GM21390 (cell line): ENCODE measurements around the gene C19orf67.

Experiments used
- ATAC-seq: cut with Tn5 transposase; IDR thresholded peaks from one replicate; pipeline ENCODE4 v1.9.1; 2021; ENCODE audit not compliant: unreplicated experiment

Gene C19orf67

GRCh38 chr19:14110650-14111049 is 25.1 kb upstream of the C19orf67 start:
- ATAC-seq, result no peak

DNA sequence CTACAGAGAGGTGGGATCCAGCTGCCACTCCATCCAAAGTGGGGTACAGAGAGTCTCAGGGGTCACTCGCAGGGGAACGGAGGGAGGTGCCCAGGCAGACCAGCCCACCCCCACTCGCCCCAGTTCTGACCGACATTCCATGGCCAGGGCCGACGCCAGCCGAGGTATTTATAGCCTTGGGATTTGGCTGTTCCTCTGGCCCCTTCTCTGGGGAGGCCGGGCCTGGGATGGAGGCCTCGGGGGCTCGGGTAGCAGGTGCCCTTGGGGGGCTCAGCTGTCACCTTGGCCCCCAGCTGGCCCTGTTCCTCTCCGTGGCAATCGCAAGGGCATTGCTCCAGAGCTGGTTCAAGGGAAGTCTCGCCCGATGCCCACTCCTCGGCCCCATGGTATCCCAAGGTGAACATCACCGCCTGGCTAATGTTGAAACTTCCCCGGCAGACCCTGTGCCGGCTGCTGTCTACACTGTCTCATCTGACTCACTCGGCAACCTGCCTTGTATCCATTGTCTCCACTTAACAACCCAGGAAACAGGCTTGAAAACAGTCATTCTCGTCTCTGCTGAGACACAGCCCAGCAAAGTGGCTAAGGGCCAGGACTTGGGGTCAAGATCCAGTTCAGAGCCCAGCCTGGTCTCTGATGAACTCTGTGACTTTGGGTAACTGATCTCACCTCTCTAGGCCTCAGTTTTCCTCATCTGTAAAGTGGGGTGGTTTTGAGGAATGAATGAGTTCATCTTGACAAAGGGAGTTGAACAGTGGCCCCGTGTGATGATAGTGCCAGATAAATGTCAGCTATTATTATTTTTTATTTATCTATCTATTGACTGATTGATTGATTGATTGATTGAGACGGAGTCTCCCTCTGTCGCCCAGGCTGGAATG is 22.2 kb upstream of the C19orf67 start:
- no peak for ATAC-seq

DNA sequence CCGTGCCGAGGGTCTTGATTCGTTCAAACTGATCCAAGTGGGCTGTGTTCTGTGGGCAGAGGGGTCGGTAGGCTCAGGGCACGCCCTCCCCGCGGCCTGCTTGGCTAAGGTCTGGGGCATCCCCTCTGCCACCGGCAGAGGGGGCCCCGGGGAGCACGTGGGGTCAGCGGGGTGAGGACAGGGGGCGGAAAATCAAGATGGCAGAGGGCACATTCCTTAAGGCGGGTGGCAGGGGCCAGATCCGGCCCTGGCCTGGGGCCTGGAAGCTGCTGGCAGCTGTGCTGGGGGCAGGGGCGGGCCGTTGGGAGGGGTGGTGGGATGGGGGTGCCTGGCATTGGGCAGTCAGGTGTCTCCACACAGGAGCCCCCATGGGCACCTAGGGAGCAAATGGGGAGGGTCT is 21.3 kb upstream of the C19orf67 start:
- no peak for ATAC-seq

- no peak for ATAC-seq
Observed at GRCh38 chr19:14105680-14106079, 20.1 kb upstream of the C19orf67 start.

DNA sequence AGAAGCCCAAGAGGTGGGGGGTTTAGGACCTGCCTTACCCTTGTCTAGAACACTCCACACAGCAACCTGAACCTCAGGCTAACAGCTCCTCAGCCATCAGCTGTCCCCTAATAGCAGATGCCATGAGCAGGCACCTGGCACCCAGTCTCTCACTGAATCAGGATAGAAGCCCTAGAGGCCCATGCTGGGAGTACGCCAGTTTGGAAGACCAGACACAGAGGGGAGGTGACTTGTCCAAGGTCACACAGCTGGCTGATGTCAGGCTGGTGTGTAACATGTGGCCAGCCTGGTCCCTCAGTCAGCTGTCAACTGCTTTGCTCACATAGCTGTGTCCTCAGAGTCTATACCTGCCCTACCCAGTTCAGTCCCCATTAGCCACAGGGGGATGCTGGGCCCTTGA is 17.7 kb upstream of the C19orf67 start:
- ATAC-seq, result no peak

DNA sequence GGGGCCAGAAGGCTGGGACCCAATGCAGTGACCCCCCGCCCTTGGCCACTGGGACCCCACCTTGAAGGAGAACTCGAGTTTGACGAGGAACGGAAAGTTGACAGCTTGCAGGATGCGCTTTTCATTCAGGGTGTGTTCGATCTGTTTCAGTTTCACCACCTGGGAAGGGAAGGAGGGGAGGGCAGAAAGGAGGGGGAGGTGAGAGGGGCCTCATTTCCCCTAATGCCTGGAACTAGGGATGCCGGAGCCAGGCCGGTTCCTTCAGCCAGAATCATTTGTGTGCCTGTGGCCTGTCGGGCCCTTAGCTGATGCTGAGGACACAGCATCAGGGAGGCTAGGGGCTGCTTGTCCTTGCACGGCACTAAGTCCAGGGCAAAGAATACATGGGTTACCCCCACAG is 17.2 kb upstream of the C19orf67 start:
- no peak for ATAC-seq

DNA sequence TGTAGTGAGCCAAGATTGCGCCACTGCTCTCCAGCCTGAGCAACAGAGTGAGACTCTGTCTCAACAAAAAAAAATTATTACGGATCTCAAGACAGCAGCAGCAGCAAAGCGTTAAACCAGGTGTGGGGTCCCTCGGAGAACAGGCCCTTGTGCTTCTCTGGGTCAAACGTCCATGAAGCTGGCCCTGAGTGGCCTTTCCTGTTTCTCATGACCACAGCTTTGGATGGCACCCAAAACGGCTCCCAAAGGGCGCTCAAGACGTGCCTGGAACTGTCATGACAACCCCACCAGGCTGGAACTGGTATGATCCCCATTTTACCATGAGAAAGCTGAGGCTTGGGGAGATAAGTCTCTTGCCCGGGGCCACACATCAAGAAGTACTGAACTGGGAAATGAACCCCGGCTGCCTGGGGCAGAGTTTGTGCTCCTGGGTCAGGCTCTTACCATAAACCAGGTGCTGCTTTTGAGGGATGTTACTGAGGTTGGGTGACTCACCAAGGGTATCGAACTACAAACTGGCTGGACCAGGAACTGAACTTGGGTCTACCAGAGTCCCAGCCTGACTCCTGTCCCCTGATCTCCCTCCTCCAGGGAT is 16.6 kb upstream of the C19orf67 start:
- ATAC-seq, result no peak

DNA sequence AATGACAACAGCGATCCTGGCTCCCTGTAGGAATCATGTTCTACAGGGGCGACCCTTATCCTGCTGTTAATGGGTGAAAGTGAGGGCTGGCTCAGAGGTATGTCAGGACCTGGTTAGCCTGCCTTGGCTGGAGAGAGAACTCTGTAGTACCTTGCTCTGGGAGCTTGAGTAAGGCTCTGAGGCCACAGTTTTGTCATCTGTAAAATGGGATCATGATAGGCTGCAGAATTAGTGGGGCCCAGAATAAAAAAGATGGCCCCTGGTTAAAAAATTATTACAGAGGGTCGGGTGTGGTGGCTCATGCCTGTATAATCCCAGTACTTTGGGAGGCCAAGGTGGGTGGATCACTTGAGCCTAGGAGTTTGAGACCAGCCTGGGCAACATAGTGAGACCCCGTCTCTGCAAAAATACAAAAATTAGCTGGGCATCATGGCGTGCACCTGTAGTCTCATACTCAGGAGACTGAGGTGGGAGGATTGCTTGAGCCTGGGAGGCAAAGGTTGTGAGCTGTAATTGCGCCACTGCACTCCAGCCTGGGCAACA is 15.5 kb upstream of the C19orf67 start:
- ATAC-seq, result no peak

- ATAC-seq, result no peak
Observed at GRCh38 chr19:14097532-14098151, 12.1 kb upstream of the C19orf67 start.

GRCh38 chr19:14096272-14096992 is 10.8 kb upstream of the C19orf67 start:
- no peak for ATAC-seq

- no peak for ATAC-seq
Observed at GRCh38 chr19:14094854-14095253, 9.3 kb upstream of the C19orf67 start.

- no peak for ATAC-seq
Observed at GRCh38 chr19:14093117-14093823, 7.7 kb upstream of the C19orf67 start.

DNA sequence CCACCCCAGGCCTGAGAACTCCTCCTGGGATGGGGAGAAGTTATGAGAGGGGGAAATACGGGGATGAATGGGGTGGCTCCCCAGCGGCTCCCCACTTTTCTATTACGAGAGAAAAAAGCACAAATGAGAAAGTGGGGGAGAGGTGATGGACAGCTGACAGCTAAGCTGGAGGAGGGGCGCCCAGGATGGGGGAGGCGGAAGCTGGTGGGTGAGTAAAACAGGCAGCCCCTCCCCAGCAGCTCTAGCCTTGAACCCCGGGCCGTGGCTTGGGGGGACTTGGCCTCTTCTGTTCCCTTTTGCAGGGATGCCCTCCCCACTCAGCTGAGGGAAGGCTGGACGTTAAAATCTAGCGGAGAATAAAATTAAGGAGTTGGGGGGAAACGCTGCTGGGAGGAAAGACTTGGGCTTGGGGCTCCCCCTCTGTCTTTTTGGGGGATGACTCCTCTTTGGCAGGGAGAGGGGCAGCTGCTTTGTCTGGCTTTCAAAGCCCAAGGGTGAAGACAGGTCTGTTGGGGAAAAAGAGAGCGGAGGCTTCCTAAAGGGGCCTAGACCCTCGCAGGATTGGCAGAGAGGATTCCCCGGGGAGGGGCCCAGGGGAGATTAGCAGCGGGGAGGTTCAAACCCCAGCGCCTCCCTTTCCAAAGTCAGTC is 6.4 kb upstream of the C19orf67 start:
- ATAC-seq, result no peak

GRCh38 chr19:14091081-14091812 is 5.7 kb upstream of the C19orf67 start:
- peak; percentile 56 for ATAC-seq

- ATAC-seq, result peak; percentile 38
Observed at GRCh38 chr19:14090509-14091080, 5.0 kb upstream of the C19orf67 start, which contains the start of gene SAMD1. Gene SAMD1 (minus strand): TSS chr19:14090751.

- no peak for ATAC-seq
Observed at GRCh38 chr19:14089662-14090508, 4.3 kb upstream of the C19orf67 start.

DNA sequence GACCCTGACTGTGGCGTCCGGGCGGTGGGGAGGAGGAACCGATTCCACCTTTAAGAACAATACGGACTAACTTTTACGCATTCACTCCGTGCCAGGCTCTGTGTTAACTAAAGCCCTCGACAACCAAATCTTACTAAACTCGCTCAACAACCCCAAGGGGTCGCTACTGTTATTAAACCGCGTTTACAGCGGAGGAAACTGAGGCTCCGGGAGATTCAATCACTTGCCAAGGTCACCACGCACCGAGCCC is 3.8 kb upstream of the C19orf67 start:
- ATAC-seq, result no peak

DNA sequence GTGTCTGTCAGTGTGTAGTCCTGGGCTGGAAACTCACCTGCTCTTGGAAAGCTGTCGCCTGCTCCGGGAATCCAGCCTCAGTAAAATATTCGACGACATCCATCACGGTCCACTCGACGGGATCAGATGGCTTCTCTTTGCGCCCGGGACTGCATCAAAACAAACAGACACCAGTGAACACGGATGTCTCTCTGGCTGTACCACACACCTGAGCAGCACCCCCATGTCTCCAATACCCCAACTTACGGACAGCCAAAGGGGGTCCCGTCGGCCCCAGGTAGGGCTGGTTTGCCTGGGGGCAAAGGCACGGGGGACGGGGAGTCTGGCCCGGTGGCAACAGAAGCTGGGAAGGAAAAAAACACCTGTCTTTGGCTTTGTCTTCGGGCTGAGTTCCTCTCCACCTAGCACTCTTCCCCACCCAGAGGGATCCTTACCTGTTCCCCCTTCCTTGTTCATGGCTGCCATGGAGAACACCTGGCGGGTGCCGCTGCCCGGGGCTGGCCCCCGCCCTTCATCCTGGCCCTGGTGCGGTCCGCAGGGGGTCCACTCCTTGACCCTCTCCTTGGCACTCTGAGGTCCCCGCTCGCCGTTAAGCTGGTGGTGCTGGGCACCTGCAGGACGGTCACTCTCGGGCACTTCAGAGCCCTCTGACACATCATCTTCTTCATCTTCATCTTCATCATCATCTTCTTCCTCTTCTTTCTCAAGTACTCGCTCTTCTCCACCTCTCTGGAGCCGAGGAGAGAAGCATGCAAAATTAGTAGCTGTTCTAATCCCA is 3.2 kb upstream of the C19orf67 start:
- no peak for ATAC-seq
